Panc1 (cell line): Measurements from ENCODE around the gene ENDOG. TPM values are rescaled to one million over a fixed set of nuclear protein-coding genes. Genes with fewer than 3 reads are reported as not detected.

Experiments
- ATAC-seq: fragments of 200-7000 bp; cut with Tn5 transposase; 2 replicates; pipeline ENCODE4 v1.9.1; 2020; ENCODE audit warnings: mild to moderate bottlenecking, moderate library complexity
- BruUV-seq: library from RNA; stranded (reverse); fragments of 400-500 nt; replicated peaks from 2 replicates; lab custom pipeline; 2021; lab: Mats Ljungman, UMichigan
- CTCF ChIA-PET: fragments of 300-600 bp; sonication (Branson Sonifier 250); formaldehyde crosslinking; loops from one replicate; lab custom pipeline; 2022; ENCODE audit warnings: antibody characterized with exemption; lab: Charles Lee
- POLR2A ChIA-PET: fragments of 300-600 bp; sonication (Branson Sonifier 250); formaldehyde crosslinking; loops from one replicate; lab custom pipeline; 2022; ENCODE audit warnings: antibody characterized with exemption; lab: Charles Lee
- DNase-seq: peaks from one replicate; pipeline ENCODE4 v3.0.0-alpha.2; 2010; ENCODE audit warnings: low read depth, low spot score
- H3K27ac ChIP-seq: 2 replicates; pipeline ENCODE4 v1.5.1; 2011; ENCODE audit warnings: mild to moderate bottlenecking, low read length, inconsistent platforms
- H3K27me3 ChIP-seq: fragments of 200-500 bp; sonication (Bioruptor generic); 2 replicates; pipeline ENCODE4 v1.6.0; 2014; ENCODE audit warnings: low read length, inconsistent platforms; ENCODE audit not compliant: control insufficient read depth, insufficient read depth
- H3K36me3 ChIP-seq: fragments of 200-500 bp; sonication (Bioruptor generic); 2 replicates; pipeline ENCODE4 v1.5.1; 2014; ENCODE audit warnings: inconsistent platforms, mild to moderate bottlenecking, low read length, moderate library complexity; ENCODE audit not compliant: control insufficient read depth, insufficient read depth
- H3K4me1 ChIP-seq: 2 replicates; pipeline ENCODE4 v1.5.1; 2011; ENCODE audit warnings: inconsistent platforms, mild to moderate bottlenecking, low read length, moderate library complexity; ENCODE audit not compliant: control insufficient read depth, insufficient read depth
- H3K4me3 ChIP-seq, 2 experiments: 2 replicates each; pipeline ENCODE4 v1.5.1; 2011 to 2012; ENCODE audit warnings: low read depth in 2 of 2, low read length in 2 of 2, mild to moderate bottlenecking in 2 of 2, inconsistent platforms in 1 of 2, moderate library complexity in 1 of 2
- H3K9me3 ChIP-seq: fragments of 200-500 bp; sonication (Bioruptor generic); 2 replicates; pipeline ENCODE4 v1.5.1; 2014; ENCODE audit warnings: low read depth, mild to moderate bottlenecking, inconsistent platforms, low read length, moderate library complexity; ENCODE audit not compliant: control insufficient read depth, insufficient read depth
- POLR2AphosphoS5 ChIP-seq: IDR thresholded peaks from 2 replicates; pipeline ENCODE4 v1.6.1; 2012; ENCODE audit warnings: mild to moderate bottlenecking, low read depth, low read length, moderate library complexity
- SIN3A ChIP-seq: IDR thresholded peaks from 2 replicates; pipeline ENCODE4 v1.6.1; 2012; ENCODE audit warnings: low read depth, mild to moderate bottlenecking, low read length, moderate library complexity, borderline replicate concordance; ENCODE audit not compliant: insufficient read depth
- TCF7L2 ChIP-seq: IDR thresholded peaks from 2 replicates; pipeline ENCODE4 v1.6.1; 2011; ENCODE audit warnings: mild to moderate bottlenecking, low read depth, low read length, inconsistent platforms
- in situ Hi-C: cut with HindIII; loops from 2 replicates; pipeline ENCODE4 v1.10.0; 2016; ENCODE audit warnings: low sequenced_read_pairs, low pct_unique_long_range_greater_than_20kb
- intact Hi-C: fragments of 100-400 bp; cut with micrococcal nuclease; formaldehyde crosslinking; loops from one replicate; pipeline ENCODE4 v1.10.0; 2022; ENCODE audit not compliant: unreplicated experiment
- total RNA-seq: library from RNA; stranded (reverse); gene quantifications from one replicate; pipeline ENCODE4 v1.2.1, GENCODE V29; 2021; ENCODE audit not compliant: unreplicated experiment
- TF ChIP-seq, protein P1 (sequence below), 2 experiments: IDR thresholded peaks; 2 replicates each; pipeline ENCODE4 v1.6.1; 2011 to 2012; ENCODE audit warnings: low read depth in 2 of 2, control low read depth in 1 of 2, low read length in 1 of 2, mild to moderate bottlenecking in 1 of 2, moderate library complexity in 1 of 2; ENCODE audit not compliant: insufficient read depth in 1 of 2
- TF ChIP-seq, protein P2 (sequence below): fragments of 450-650 bp; IDR thresholded peaks from 2 replicates; pipeline ENCODE4 v1.5.1; 2017; ENCODE audit warnings: mild to moderate bottlenecking

Gene ENDOG
- total RNA-seq, 1 experiment from 2014 or later = 39.9 TPM

- intact Hi-C loops (no loop called here), in situ Hi-C loops (no loop called here)
- no peaks in the 10 kb centered on the region for H3K9me3 ChIP-seq
- peak overlapping the region; percentile 66; the same call in 1 of the 2 replicates for H3K27ac ChIP-seq
- H3K36me3 ChIP-seq = no peaks in the 10 kb centered on the region; the same call in 1 of the 2 replicates
- ATAC-seq (no peak), DNase-seq (no peak)
- CTCF ChIA-PET = no interaction called here
- BruUV-seq = no TSS peak
- POLR2A ChIA-PET = no interaction called here
- no peak for TF ChIP-seq POLR2AphosphoS5
- TF ChIP-seq TCF7L2 = no peak
- TF ChIP-seq, protein P1, sequence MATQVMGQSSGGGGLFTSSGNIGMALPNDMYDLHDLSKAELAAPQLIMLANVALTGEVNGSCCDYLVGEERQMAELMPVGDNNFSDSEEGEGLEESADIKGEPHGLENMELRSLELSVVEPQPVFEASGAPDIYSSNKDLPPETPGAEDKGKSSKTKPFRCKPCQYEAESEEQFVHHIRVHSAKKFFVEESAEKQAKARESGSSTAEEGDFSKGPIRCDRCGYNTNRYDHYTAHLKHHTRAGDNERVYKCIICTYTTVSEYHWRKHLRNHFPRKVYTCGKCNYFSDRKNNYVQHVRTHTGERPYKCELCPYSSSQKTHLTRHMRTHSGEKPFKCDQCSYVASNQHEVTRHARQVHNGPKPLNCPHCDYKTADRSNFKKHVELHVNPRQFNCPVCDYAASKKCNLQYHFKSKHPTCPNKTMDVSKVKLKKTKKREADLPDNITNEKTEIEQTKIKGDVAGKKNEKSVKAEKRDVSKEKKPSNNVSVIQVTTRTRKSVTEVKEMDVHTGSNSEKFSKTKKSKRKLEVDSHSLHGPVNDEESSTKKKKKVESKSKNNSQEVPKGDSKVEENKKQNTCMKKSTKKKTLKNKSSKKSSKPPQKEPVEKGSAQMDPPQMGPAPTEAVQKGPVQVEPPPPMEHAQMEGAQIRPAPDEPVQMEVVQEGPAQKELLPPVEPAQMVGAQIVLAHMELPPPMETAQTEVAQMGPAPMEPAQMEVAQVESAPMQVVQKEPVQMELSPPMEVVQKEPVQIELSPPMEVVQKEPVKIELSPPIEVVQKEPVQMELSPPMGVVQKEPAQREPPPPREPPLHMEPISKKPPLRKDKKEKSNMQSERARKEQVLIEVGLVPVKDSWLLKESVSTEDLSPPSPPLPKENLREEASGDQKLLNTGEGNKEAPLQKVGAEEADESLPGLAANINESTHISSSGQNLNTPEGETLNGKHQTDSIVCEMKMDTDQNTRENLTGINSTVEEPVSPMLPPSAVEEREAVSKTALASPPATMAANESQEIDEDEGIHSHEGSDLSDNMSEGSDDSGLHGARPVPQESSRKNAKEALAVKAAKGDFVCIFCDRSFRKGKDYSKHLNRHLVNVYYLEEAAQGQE (IDR thresholded peaks at IDR 0.05; ENCODE audit: insufficient read depth in 1 of 2, low read depth in 2 of 2, low read length in 1 of 2) = no peak
- H3K4me1 ChIP-seq = peaks cover 10% of the 10 kb centered on the region
- peak overlapping the region; percentile 73 to 75 for H3K4me3 ChIP-seq
- H3K27me3 ChIP-seq = no peaks in the 10 kb centered on the region
Observed at GRCh38 chr9:128787659-128788058, 30.6 kb upstream of the ENDOG start.

DNA sequence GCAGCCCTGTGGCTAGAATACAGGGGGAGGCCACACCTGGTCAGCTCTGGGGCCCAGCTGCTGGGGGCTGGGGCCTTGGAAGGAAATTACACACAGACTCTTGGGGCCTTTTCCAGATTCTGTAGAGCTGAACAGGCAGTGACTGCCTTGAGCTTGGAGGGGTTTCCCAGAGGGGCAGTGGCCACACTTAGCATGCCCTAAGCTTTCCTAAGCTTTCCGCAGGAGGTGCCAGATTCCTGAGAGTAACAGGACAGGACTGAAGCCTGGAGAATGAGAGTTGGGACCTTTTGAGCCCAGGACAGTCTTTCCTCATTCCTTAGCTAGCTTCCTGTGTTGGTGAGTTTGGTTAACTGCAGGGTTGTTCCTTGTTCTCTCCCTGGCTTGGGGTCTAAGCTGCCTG lies 29.9 kb upstream of the ENDOG start:
- intact Hi-C loops (no loop called here), in situ Hi-C loops (no loop called here)
- TF ChIP-seq SIN3A = no peak
- TF ChIP-seq, protein P1 (IDR thresholded peaks at IDR 0.05; ENCODE audit: insufficient read depth in 1 of 2, low read depth in 2 of 2, low read length in 1 of 2) = no peak
- no peak for TF ChIP-seq TCF7L2
- DNase-seq = no peak
- no TSS peak for BruUV-seq
- H3K4me3 ChIP-seq = peak overlapping the region in 1 of 2 experiments; percentile 75; a peak in 1 of 4 replicates
- ChIA-PET CTCF (interaction anchor here (1.0 kb wide), 1 partner anchor 55 kb away, joined by 3 read pairs; no protein-coding TSS in a partner anchor), POLR2A (no interaction called here)
- no peaks in the 10 kb centered on the region for H3K27me3 ChIP-seq
- H3K4me1 ChIP-seq = peaks cover 10% of the 10 kb centered on the region
- H3K9me3 ChIP-seq = no peaks in the 10 kb centered on the region
- no peaks in the 10 kb centered on the region; the same call in 1 of the 2 replicates for H3K36me3 ChIP-seq
- no peak for ATAC-seq
- no peak overlapping the region for H3K27ac ChIP-seq

DNA sequence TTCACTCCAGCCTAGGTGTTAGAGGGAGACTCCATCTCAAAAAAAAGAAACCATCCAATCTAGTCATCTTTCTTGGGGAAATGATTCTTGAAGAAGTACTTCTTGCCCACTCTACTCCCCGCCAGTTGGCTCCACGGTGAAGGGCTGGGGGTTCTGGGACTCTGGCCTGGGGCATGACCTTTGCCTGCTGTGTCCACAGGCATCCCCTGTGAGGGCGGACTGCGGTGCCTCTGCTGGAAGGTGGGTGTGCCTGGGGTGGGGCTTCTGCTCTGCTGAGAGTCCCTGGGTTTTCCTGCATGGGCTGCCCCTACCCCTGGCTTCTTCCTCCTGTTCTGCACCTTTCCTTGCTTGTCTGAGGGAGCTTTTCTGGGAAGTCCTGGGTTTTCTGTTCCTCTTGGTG lies 27.8 kb upstream of the ENDOG start:
- Histone ChIP-seq H3K9me3 (no peaks in the 10 kb centered on the region), H3K4me1 (peaks cover 10% of the 10 kb centered on the region), H3K27ac (no peak overlapping the region), H3K27me3 (no peaks in the 10 kb centered on the region), H3K4me3 (no peak overlapping the region), H3K36me3 (no peaks in the 10 kb centered on the region; the same call in 1 of the 2 replicates)
- ChIA-PET POLR2A (no interaction called here), CTCF (no interaction called here)
- no TSS peak for BruUV-seq
- TF ChIP-seq, protein P2, sequence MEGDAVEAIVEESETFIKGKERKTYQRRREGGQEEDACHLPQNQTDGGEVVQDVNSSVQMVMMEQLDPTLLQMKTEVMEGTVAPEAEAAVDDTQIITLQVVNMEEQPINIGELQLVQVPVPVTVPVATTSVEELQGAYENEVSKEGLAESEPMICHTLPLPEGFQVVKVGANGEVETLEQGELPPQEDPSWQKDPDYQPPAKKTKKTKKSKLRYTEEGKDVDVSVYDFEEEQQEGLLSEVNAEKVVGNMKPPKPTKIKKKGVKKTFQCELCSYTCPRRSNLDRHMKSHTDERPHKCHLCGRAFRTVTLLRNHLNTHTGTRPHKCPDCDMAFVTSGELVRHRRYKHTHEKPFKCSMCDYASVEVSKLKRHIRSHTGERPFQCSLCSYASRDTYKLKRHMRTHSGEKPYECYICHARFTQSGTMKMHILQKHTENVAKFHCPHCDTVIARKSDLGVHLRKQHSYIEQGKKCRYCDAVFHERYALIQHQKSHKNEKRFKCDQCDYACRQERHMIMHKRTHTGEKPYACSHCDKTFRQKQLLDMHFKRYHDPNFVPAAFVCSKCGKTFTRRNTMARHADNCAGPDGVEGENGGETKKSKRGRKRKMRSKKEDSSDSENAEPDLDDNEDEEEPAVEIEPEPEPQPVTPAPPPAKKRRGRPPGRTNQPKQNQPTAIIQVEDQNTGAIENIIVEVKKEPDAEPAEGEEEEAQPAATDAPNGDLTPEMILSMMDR = no peak
- TF ChIP-seq TCF7L2 (no peak), SIN3A (no peak), POLR2AphosphoS5 (no peak)
- TF ChIP-seq, protein P1 (IDR thresholded peaks at IDR 0.05; ENCODE audit: insufficient read depth in 1 of 2, low read depth in 2 of 2, low read length in 1 of 2) = no peak
- intact Hi-C loops (no loop called here), in situ Hi-C loops (no loop called here)
- DNase-seq (no peak), ATAC-seq (no peak)
